Measurements from ENCODE around the gene CLIC2.
"Not testable (repeated sequence)": the region's sequence is repeated elsewhere in the genome, so short reads cannot be mapped to it uniquely, and the experiment has no call there.

The CLIC2 gene

DNA sequence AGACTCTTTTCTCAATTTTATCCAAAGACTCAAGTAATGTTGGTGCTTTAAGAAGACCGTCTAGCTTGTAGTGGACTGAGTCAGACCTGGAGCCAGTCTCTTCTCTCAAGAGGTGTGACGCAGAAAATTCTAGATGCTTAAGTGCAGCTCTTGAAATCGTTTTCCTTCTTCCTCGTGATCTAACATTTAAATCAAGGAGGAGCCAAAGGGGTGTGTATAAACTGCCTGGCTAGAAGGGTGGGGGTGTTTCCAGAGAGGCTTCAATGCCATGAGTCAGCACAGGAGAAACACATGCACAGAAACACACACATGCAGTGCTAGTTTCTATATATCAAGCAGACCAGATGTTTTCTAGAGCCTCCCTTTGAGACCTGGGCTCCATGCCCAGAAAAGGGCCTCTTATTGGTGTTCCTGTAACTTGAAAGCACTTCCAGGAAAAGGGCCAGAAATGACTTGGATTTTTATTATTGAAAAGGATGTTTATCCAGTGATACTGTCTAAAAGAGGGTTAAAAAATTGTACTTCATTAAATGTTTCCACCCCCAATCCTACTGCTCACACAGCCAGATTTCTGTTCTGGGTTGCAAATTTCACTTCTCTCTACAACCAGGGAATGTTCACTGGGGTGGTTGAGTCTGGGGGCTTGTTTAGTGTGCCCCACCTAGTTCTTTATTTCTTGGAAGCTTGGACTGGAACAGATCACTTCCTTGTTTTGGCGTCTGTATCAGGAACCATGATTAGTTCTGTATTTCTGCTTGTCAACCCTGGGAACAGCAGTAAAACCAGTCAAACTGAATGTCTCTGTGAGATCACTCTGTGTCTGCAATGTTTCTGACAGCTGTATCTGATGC is at the start of gene CLIC2:
CLIC2 (minus strand) TSS at position 129 of the 851 bp plus-strand sequence. CDS start 187 bp downstream, outside the sequence.
- DNase-seq (ENCODE audit: low read depth): no peak

DNA sequence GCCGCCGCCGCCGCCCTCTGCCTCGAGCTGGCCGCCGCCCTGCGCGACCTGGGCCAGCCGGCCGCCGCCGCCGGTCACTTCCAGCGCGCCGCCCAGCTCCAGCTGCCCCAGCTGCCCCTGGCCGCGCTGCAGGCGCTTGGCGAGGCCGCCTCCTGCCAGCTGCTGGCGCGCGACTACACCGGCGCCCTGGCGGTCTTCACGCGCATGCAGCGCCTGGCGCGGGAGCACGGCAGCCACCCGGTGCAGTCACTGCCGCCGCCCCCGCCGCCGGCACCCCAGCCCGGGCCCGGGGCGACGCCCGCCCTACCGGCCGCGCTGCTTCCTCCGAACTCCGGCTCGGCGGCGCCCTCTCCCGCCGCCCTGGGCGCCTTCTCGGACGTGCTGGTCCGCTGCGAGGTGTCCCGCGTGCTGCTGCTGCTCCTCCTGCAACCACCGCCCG is 48.1 kb upstream of the CLIC2 start:
- not testable (repeated sequence) for DNase-seq (ENCODE audit: low read depth)

DNA sequence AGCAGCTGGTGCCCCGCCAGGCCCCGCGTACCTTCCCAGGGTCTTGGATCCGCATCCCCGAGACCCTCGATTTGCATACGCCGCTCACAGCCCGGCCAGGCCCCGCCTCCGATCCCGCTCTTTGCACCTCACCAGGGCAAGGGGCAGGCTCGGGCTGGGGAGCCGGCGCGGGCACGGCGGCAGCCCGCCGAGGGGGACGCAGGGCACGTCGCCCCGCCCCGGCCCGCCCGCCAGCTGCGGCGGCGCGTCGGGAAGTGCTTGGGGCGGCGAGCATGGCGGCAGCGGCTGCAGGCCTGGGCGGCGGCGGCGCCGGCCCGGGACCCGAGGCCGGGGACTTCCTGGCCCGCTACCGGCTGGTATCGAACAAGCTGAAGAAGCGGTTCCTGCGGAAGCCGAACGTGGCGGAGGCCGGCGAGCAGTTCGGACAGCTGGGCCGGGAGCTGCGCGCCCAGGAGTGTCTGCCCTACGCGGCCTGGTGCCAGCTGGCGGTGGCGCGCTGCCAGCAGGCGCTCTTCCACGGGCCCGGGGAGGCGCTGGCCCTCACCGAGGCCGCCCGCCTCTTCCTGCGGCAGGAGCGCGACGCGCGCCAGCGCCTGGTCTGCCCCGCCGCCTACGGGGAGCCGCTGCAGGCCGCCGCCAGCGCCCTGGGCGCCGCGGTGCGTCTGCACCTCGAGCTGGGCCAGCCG is 47.6 kb upstream of the CLIC2 start, which contains the start of gene F8A2:
F8A2 (plus strand) TSS at position 253 of the 686 bp plus-strand sequence; CDS start at position 273, 20 bp downstream.
- not testable (repeated sequence) for DNase-seq (ENCODE audit: low read depth)

DNA sequence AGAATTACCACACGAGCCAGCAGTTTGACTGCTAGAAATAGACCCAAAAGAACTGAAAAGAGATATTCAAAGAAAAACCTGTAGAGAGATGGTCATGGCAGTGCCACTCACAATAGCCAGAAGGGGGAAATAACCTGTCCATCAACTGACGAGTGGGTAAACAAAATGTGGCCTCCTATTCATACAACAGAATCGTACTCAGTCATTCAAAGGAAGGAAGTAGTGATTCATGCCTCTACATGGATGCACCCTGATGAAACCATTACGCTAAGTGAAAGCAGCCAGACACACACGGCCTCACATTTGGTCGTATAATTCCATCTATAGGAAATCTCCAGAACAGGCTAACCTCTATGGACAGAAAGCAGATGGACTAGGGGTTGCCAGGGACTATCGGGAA is 45.4 kb upstream of the CLIC2 start:
- not testable (repeated sequence) for DNase-seq (ENCODE audit: low read depth)

DNA sequence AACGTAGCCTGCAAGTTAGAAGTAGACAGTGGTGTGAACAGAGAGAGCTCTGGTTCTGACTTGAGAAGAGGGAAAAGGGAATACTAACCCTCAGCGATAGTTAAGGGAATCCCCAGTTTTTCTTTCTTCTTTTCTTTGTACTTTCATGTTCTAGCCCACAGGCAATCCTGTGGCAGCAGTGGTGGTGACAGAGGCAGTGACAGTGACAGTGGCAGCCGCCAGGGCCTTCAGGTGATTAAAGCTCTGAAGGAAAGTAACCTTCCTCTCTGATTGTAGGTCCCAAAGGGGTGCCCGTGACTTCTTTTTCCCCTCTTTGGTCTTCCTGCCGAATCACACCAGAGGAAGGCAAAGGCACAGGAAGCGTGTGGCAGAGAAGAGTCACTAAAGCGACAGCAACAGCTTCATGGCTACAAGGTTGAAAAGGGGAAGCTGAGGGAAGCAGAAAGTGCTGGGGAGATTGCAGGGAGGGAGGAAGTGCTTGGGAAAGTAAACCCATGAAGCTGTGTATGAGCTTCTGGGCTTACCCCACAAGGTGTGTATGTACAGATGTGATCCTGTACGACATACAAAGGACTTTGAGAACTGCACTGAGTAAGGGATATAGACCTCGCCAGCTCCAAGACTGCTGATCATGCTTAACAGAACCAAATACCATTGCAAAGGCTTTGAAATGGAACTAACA is 39.5 kb upstream of the CLIC2 start:
- not testable (repeated sequence) for DNase-seq (ENCODE audit: low read depth)

DNA sequence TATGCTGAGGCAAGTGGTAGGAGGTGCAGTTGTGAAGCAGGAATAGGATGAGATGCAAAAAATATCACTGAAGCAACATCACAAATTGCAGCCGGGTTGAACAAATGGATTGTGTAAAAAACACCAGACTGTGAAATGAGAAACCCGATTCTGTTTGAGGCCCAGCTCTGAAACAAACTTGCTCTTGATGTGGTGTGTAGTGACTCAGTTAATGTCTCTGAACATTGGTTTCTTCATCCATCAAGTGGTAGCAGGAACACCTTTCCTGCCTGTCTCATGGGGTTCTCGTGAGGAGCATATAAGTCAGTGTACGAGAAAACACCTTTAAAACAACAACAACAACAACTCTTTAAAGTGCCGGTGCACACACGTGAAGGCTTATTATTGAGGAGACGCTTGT is 29.3 kb upstream of the CLIC2 start:
- not testable (repeated sequence) for DNase-seq (ENCODE audit: low read depth)

DNA sequence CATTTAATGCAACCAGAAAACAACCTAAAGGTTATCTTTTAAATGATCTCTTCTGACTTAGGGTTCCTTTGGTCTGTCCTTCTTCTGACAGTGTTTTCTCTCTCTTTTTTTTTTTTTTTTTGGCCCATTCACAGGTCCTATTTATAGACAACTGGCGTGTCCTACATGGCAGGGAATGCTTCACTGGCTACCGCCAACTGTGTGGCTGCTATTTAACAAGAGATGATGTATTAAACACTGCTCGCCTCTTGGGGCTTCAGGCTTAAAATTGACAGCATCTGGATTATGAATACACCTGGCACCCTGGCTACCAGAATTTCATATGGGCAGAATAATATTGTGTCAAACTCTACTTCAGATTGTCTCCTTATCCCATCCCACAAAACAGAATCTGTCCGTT is 15.0 kb upstream of the CLIC2 start:
- not testable (repeated sequence) for DNase-seq (ENCODE audit: low read depth)

DNA sequence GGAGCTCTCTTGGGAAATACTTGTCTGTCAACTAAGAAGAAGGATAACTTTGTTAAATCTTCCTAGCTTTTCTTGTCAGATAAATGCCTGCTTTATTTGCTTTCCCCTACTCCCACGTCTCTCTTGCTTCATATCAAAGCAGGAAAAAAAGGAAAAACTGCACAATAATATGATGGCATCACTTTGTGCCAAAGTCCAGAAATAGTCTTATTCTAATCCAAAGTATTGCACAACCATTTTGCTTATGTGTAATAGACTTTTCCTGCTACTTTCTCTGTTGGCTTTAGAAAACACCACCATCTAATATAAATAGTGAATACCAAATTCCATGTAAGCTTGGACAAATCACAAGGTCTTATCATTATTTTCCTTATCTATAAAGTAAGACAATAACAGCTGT is 11.3 kb upstream of the CLIC2 start:
- not testable (repeated sequence) for DNase-seq (ENCODE audit: low read depth)

DNA sequence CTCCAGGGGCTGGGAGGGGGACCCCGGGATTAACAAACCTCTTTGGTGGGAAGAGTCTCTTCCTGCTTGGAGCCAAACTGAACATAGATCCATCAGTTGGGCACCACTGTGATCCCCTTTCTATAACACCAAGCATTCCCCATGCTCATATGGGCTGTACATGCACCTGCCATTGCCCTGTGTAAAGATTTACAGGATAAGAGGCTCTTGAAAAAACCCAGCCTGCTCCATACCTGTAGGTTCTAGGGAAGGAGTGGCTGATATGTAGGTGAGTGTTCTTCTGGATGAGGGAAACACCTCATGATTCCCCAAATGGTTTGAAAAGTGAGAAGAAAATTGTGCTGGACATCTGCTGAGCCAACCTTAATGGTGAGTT is 911 bp upstream of the CLIC2 start:
- not testable (repeated sequence) for DNase-seq (ENCODE audit: low read depth)

DNA sequence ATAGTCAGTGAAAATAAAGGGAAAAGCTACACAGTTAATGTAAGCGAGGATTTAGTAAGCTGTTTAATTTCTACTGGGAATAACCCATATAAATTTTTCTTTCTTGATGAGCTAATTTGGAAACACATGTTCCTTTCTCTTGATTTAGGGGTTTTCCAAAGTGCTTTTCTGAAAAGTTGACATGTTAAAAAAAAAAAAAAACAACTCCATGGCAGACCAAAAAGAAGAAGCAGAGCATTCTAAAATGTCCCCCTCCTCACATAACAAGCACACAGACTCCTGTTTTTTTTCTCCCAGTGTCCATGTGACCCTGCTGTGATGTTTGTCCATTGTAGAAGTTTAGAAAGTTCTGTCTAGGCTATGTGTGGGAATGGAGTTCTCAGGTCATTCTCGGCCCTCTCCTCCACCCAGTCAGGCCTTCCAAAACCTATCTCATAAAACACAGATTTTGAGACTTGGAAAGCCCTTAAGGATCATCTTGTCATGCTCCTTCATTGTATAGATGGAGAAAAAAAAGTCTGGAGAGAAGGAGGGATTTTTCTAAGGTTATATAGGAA is 792 bp downstream of the CLIC2 start:
- DNase-seq (ENCODE audit: low read depth): no peak

DNA sequence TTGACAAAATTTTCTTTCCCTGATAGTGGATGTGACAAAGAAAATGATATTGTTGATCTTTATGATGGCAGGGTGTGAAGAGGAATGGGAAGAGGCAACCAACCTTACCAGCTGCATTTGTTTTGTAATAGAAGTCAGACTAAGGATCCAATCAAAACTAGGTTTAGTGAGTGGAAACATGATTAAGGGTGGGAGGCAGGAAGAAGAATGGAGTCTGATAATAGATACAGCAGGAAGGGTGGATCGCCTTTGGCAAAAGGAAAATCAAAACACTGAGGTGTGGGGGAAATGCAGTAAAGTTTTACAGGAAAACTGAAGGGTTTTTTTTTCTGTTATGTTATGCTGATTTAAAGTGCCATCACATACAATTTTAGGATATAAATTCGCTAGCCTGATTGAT is 3.4 kb downstream of the CLIC2 start:
- DNase-seq (ENCODE audit: low read depth): no peak

DNA sequence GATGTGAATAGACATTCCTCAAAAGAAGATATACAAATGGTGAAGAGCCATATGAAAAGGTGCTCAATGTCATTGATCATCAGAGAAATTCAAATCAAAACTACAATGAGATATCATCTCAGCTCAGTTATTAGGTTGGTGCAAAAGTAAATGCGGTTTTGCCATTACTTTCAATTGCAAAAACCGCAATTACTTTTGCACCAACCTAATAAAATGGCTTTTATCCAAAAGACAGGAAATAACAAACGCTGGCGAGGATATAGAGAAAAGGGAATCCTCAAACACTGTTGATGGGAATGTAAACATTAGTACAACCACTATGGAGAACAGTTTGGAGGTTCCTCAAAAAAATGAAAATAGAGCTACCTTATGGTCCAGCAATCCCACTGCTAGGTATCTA is 5.1 kb downstream of the CLIC2 start:
- DNase-seq (ENCODE audit: low read depth): no peak

DNA sequence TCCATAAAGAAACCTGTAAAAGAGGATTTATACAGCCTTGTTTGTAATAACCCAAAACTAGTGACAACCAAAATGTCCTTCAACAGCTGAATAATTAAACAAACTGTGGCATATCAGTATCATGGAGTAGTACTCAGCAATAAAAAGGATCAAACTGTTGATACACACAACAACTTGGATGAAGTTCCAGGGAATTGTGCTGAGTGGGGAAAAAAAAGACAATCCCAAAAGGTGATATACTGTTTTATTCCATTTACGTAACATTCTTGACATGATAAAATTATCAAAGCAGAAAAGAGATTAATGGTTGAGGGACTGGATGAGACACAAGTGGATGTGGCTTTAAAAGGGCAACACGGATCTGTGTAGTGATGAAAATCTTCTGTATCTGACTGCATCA is 7.8 kb downstream of the CLIC2 start:
- DNase-seq (ENCODE audit: low read depth): no peak

DNA sequence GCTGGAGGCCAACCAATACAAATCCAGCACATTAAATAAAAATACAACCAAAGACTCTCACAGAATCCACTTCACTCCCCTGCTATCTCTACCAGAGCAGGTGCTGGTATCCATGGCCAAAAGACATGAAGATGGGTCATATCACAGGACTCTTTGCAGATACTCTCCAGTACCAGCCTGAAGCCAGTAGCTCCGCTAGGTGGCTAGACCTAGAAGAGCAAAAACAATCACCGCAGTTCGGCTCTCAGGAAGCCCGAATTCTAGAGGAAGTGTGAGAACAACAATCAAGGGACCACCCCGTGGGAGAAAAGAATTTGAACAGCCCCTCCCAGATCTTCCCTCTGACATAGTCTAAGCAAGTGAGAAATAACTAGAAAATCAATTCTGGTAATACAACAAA is 20.2 kb downstream of the CLIC2 start:
- DNase-seq (ENCODE audit: low read depth): no peak

DNA sequence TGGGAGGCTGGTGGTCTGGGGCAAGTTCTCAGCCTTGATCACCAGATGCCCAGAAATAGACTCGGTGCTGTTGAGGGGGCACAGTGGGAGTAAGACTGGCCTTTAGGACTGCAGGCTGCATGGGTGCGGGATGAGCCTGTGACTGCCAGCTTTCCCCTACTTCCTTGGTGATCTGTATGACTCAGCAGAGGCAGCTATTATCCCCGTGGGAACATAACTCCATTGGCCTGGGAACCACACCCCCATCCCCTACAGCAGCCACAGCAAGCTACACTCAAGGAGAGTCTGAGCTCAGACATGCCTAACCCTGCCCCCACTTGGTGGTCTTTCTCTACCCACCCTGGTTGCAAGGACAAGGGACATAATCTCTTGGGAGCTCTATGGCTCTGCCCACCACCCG is 20.6 kb downstream of the CLIC2 start:
- DNase-seq (ENCODE audit: low read depth): no peak

DNA sequence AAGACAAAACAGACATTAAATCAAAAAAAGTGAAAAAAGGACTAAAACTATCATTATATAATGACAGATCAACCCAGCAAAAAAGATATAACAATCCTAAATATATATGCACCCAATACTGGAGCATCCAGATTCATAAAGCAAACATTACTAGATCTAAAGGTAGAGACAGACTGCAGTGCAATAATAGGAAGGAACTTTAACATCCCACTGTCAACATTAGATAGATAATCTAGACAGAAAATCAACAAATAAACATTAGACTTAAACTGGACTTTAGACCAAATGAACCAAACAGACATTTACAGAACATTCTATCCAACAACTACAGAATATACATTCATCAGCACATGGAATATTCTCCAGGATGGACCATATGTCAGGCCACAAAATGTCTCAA is 40.6 kb downstream of the CLIC2 start:
- no peak for DNase-seq (ENCODE audit: low read depth)

DNA sequence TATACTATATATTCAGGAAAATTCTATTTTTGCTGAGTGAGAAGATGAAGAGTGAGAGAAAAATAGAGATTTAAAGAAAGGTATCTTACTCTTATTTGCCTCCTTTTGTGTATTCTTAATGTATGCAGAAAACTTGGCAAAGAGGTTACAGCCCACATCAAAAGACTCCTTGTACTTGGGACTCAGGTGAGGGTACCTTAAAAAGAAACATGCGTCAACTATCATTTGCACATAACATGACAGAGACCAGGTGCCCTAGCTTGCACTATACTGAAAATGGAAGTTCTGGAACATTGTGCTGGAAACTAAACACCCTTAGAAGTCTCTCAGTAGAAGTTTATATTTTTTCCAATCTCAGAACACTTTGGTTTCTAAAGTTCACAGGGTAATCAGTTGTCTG is 54.5 kb downstream of the CLIC2 start:
- no peak for DNase-seq (ENCODE audit: low read depth)

DNA sequence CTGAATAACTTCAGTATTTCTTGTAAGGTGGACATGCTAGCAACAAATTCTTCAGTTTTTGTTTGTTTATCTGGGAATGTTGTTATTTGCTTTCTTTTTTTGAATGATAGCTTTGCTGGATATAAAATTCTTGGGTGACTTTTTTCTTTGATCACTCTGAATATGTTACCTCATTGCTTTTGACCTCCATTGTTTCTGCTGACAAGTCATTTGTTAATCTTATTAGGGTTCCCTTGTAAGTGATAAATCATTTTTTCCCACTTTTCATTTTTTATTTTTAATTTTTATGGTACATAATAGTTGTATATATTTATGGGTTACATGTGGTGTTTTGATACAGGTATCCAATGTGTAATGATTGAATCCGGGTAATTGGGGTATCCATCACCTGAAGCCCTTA is 63.4 kb downstream of the CLIC2 start:
- DNase-seq (ENCODE audit: low read depth): no peak

DNA sequence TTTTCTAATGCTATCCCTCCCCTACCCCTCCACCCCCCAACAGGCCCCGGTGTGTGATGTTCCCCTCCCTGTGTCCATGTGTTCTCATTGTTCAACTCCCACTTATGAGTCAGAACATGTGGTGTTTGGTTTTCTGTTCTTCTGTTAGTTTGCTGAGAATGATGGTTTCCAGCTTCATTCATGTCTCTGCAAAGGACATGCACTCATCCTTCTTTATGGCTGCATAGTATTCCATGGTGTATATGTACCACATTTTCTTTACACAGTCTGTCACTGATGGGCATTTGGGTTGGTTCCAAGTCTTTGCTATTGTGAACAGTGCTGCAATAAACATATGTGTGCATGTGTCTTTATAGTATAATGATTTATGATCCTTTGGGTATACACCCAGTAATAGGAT is 66.4 kb downstream of the CLIC2 start:
- DNase-seq (ENCODE audit: low read depth): not testable (repeated sequence)

DNA sequence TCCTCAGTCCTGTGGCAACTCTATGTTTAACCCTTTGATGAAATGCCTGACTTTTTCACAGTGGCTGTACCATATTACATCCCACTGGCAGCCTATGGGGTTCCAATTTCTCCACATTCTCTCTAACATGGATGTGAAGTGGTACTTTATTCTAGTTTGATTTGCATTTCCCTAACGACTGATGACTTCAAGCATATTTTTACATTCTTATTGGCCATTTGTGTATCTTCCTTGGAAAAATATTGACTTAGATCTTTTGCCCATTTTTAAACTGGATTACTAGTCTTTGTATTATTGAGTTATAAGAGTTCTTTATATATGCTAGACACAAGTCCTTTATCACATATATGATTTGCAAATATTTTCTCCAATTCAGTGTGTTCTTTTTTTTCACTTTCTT is 68.0 kb downstream of the CLIC2 start:
- DNase-seq (ENCODE audit: low read depth): no peak

DNA sequence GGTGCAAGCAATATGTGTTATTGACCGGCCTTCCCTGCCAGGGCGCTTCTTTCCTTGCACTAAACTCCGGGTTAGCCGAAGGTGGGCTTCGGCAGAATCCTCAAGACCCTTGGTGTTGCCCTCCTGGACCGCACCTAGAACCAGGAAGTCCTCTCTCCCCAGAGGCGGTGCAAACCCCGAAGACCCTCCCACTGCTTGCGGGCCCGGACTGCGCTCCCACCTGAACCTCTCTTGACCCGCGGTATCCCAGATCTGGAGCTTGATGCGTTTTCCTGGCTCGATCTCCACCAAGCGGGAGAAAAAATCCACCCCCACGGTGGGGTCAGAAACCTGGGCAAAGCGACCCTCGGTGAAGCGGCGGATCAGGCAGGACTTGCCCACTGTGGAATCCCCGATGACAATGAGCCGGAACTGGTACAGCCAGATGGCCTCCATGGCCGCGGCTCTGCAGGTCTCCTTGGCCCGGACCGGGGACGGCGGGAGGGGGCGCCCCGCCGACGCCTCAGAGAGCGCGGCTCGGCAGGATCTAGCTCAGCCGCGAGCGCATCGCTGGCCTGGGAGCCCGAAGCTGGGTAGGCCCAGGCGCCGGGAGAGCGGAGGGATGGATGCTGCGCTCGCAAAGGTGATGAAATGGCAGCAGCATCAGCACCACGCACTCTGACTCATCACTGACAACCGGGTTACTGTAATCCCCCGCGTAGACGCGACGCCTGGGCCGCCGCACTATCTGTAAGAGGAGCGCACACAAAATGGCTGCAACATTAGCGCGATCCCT is 70.4 kb downstream of the CLIC2 start, which contains the start of gene RAB39B:
RAB39B (minus strand) TSS at position 638 of the 775 bp plus-strand sequence; CDS start at position 435, 203 bp downstream.
- peak; percentile 62 for DNase-seq (ENCODE audit: low read depth)

Data from activated T-helper 9 cell treated with anti-CD3 and anti-CD28 coated beads, Interleukin-2, amount 50 U/mL, for 16 hours (primary cell).